Right lobe of liver (tissue), 4 donors: ENCODE measurements around the gene SULT1C2.

Source experiments
- POLR2A ChIP-seq: fragments of 450-650 bp; IDR thresholded peaks from one replicate; pipeline ENCODE4 v1.6.1; 2017; ENCODE audit warnings: antibody characterized with exemption, mild to moderate bottlenecking
- TF ChIP-seq, protein P1 (sequence below), 4 donors: fragments of 200-600 bp in 3 of 4; fragments of 450-650 bp in 1 of 4; IDR thresholded peaks; one replicate each; pipeline versions ENCODE4 v1.5.1 to v1.8.0; 2016 to 2022; ENCODE audit warnings: antibody characterized with exemption in 4 of 4, mild to moderate bottlenecking in 2 of 4
- donor health status: DM: no; HTN: no; CAD: no.
- donor health status: DM: no; HTN: no; CAD: no.
- donor health status: DM: no; HTN: yes; CAD: no.

DNA sequence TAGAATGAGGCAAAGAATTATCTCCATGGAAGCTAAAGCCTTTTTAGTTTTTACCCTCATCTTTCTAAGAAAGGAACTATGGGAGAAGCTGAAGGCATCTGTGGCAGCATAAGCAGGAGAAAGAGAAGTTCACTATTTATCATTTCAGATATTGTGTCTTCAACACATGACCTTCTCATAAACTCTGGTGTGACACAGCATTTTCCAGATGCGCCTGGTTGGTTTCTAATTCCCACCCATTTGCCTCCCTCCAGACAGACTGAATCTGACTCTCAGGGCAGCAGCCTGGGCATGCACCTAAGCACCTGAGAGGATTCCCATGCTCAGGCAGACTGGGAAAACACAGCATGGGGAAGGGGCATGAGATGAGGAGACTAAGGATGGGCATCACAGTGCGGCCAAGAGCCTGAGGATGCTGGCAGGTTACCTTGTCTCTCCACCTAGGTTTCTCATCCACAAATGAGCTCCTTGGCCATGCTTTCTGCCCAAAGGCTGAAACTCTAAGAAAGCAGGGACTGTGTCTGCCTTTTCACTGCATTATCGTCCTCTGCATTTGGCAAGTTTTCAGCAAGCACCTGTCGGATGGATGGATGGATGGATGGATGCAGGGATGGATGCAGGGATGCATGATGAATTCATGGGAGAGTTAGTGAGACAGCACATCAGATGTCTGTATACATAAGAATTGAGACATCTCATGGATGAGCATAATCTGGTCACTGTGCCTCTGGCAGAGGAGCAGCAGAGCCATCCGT lies 60.3 kb downstream of the SULT1C2 start:
- TF ChIP-seq, protein P1, sequence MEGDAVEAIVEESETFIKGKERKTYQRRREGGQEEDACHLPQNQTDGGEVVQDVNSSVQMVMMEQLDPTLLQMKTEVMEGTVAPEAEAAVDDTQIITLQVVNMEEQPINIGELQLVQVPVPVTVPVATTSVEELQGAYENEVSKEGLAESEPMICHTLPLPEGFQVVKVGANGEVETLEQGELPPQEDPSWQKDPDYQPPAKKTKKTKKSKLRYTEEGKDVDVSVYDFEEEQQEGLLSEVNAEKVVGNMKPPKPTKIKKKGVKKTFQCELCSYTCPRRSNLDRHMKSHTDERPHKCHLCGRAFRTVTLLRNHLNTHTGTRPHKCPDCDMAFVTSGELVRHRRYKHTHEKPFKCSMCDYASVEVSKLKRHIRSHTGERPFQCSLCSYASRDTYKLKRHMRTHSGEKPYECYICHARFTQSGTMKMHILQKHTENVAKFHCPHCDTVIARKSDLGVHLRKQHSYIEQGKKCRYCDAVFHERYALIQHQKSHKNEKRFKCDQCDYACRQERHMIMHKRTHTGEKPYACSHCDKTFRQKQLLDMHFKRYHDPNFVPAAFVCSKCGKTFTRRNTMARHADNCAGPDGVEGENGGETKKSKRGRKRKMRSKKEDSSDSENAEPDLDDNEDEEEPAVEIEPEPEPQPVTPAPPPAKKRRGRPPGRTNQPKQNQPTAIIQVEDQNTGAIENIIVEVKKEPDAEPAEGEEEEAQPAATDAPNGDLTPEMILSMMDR (IDR thresholded peaks at IDR 0.05), result no peak
- no peak for TF ChIP-seq POLR2A
